SU-DHL-6 (cell line): ENCODE measurements around the gene SP140L.

ENCODE experiments used
- H2AFZ ChIP-seq: fragments of 200-600 bp; sonication (generic); 2 replicates; pipeline ENCODE4 v1.6.1; 2014; ENCODE audit warnings: low read depth, mild to moderate bottlenecking, moderate library complexity, mixed read lengths, antibody characterized with exemption, low read length; ENCODE audit not compliant: severe bottlenecking
- H3F3A ChIP-seq: fragments of 200-600 bp; shearing (Covaris generic); 2 replicates; pipeline ENCODE4 v1.6.0; 2016; ENCODE audit warnings: antibody characterized with exemption, mild to moderate bottlenecking; ENCODE audit not compliant: insufficient read depth
- H3K27ac ChIP-seq: fragments of 200-600 bp; sonication (generic); 2 replicates; pipeline ENCODE4 v1.5.1; 2016; ENCODE audit warnings: low read depth, mild to moderate bottlenecking, low read length, moderate library complexity, mixed read lengths
- H3K27me3 ChIP-seq: fragments of 200-600 bp; sonication (generic), shearing (Covaris generic); 2 replicates; pipeline ENCODE4 v1.6.0; 2014; ENCODE audit warnings: mild to moderate bottlenecking, low read length
- H3K36me3 ChIP-seq: fragments of 200-600 bp; sonication (generic); 2 replicates; pipeline ENCODE4 v1.6.1; 2014; ENCODE audit warnings: mild to moderate bottlenecking, low read length, mixed read lengths
- H3K4me2 ChIP-seq: fragments of 300-600, 200-600 bp; shearing (Covaris generic), sonication (generic); 2 replicates; pipeline ENCODE4 v1.6.0; 2014; ENCODE audit warnings: low read length, low read depth, mild to moderate bottlenecking; ENCODE audit not compliant: poor library complexity, severe bottlenecking
- H3K4me3 ChIP-seq: fragments of 200-600 bp; sonication (generic); 2 replicates; pipeline ENCODE4 v1.5.1; 2014; ENCODE audit warnings: antibody characterized with exemption, low read length, mild to moderate bottlenecking, mixed read lengths; ENCODE audit not compliant: insufficient read depth, poor library complexity, severe bottlenecking
- H3K79me2 ChIP-seq: fragments of 200-600 bp; sonication (generic); 2 replicates; pipeline ENCODE4 v1.6.1; 2014; ENCODE audit warnings: mild to moderate bottlenecking, low read length, moderate library complexity; ENCODE audit not compliant: insufficient read depth
- H3K9ac ChIP-seq: fragments of 200-600 bp; sonication (generic); 2 replicates; pipeline ENCODE4 v1.7.0; 2014; ENCODE audit warnings: mild to moderate bottlenecking, low read length
- H3K9me2 ChIP-seq: fragments of 200-600 bp; sonication (generic); replicated peaks from 2 replicates; pipeline ENCODE4 v1.6.1; 2014; ENCODE audit warnings: low read length; ENCODE audit not compliant: insufficient read depth
- H3K9me3 ChIP-seq: fragments of 200-600 bp; sonication (generic); 2 replicates; pipeline ENCODE4 v1.6.1; 2014; ENCODE audit warnings: low read length, mixed read lengths; ENCODE audit not compliant: insufficient read depth
- H4K20me1 ChIP-seq: fragments of 200-600 bp; sonication (generic); 2 replicates; pipeline ENCODE4 v1.6.1; 2014; ENCODE audit warnings: low read depth, mild to moderate bottlenecking, antibody characterized with exemption, low read length, moderate library complexity, mixed read lengths
- CTCF ChIP-seq: fragments of 200-600 bp; sonication (generic); IDR thresholded peaks from one replicate; pipeline ENCODE4 v1.5.1; 2017; ENCODE audit warnings: antibody characterized with exemption, mild to moderate bottlenecking, low read length, moderate library complexity; ENCODE audit not compliant: insufficient read depth, poor library complexity, severe bottlenecking
- EZH2phosphoT487 ChIP-seq: fragments of 200-600 bp; sonication (generic), shearing (Covaris generic); conservative IDR thresholded peaks from 2 replicates; pipeline ENCODE4 v1.6.1; 2018; ENCODE audit warnings: mild to moderate bottlenecking, antibody characterized with exemption, low read length, moderate library complexity, mixed read lengths

SP140L gene

DNA sequence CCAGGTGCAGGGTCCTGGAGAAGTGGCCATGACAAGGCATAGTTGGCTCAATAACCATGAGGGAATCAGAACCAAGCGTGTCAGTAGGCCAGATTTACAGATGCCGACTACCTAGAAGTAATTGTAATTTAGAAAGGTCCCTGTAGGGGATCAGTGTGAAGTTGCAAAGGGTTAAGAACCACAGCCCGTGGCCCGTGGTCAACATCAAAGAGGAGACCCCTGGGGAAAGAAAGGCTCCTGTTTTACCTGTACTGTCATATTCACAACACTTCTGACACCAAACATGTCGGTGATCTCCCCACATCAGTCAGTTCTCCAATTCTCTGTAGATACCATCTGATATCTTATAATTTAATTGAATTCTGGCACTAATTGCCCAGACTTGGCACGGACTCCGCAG is 120.0 kb downstream of the SP140L start:
- Histone ChIP-seq H3K4me2 (peak overlapping the region; percentile 53), H3K9me2 (no peaks in the 10 kb centered on the region), H3K79me2 (peaks cover 4% of the 10 kb centered on the region; the same call in 1 of the 2 replicates), H4K20me1 (no peaks in the 10 kb centered on the region), H3K27me3 (no peaks in the 10 kb centered on the region), H3K9ac (no peak overlapping the region), H3F3A (peaks cover 35% of the 10 kb centered on the region), H3K36me3 (peaks cover 43% of the 10 kb centered on the region), H3K4me3 (no peak overlapping the region), H3K27ac (peak overlapping the region; percentile 81), H3K9me3 (no peaks in the 10 kb centered on the region), H2AFZ (no peak overlapping the region)
- TF ChIP-seq EZH2phosphoT487 (no peak), CTCF (no peak)

DNA sequence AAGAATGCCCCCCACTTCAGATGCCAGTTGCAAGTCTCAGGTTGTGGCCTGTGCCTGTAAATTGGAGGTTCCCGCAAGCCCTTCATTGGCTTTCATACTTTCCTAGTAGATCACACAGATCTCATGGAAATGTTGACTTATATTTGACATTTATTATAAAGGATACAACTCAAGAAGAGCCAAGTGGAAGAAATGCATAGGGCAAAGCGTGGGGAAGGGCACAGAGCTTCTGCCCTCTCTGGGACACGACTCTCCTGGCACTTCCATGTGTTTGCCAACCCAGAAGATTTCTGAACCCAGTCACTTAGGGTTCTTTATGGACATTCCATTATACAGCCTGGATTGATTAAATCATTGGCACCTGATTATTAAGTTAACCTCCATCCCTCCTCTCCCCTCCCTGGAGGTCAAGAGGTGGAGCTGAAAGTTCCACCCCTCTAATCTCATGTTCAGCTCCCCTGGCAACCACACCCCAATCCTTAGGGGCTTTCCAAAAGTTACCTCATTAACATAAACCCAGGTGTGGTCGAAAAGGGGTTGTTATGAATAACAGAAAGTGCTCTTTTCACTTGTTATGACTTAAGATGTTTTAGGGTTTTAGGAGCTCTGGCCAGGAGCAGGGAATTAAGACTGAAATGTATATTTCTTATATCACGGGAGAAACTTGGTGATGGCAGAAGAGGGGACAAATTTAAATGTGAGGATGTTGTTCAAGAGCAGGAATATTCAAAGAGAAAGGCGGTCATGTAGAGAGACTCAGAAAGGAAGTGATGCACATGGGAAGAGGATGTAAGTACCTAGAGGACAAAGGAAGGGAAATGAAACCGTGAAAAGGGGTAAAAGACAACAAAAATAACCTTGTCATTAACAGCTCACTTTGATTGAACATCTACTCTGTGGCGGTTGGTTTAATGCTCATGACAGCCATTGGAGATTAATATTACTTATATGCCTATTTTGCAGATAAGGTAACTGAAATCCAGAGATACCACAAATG is 120.8 kb downstream of the SP140L start:
- no peaks in the 10 kb centered on the region for H3K27me3 ChIP-seq
- peak overlapping the region; percentile 30 for H3K4me3 ChIP-seq
- H3K9me2 ChIP-seq = no peaks in the 10 kb centered on the region
- no peak overlapping the region for H2AFZ ChIP-seq
- H3K27ac ChIP-seq = peak overlapping the region; percentile 81
- no peaks in the 10 kb centered on the region for H4K20me1 ChIP-seq
- H3K4me2 ChIP-seq = peak overlapping the region; percentile 53
- peaks cover 43% of the 10 kb centered on the region for H3K36me3 ChIP-seq
- TF ChIP-seq EZH2phosphoT487 (no peak), CTCF (no peak)
- no peaks in the 10 kb centered on the region for H3K79me2 ChIP-seq
- peak overlapping the region; percentile 16; the same call in 1 of the 2 replicates for H3K9ac ChIP-seq
- peaks cover 27% of the 10 kb centered on the region for H3F3A ChIP-seq
- no peaks in the 10 kb centered on the region for H3K9me3 ChIP-seq

DNA sequence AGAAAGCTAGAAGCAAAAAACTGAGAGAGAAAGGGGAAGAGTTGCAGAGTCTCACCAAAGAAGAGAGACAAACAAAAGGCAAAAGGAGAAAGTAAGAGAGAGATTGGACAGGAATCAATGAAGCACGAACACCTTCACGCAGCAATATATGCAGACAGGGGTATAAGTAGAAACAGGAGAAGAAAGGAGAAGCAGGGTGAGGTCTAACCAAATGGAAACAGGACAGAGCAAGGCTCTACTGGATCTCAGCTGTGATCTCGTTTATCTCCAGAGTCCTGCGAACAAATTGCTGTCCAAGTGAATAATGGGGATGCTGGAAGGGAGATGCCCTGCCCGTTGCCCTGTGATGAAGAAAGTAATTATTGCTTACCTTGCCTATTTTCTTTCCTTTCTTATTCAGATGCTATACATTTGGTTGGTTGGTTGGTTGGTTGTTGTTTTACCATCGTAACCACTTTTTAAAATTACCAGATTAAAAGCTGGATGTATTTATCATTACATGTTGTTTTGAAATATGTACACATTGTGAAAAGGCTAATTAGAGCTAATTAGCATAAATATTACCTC is 123.0 kb downstream of the SP140L start:
- Histone ChIP-seq H3F3A (peaks cover 26% of the 10 kb centered on the region), H3K27ac (peak overlapping the region; percentile 81), H3K36me3 (peaks cover 55% of the 10 kb centered on the region), H3K9ac (no peak overlapping the region), H3K9me2 (no peaks in the 10 kb centered on the region), H3K9me3 (no peaks in the 10 kb centered on the region), H3K4me3 (no peak overlapping the region), H3K4me2 (no peak overlapping the region), H4K20me1 (no peaks in the 10 kb centered on the region), H2AFZ (no peak overlapping the region), H3K27me3 (no peaks in the 10 kb centered on the region), H3K79me2 (no peaks in the 10 kb centered on the region)
- TF ChIP-seq CTCF (no peak), EZH2phosphoT487 (no peak)
